ENCODE results near the gene C10orf90. TPM values are rescaled to one million over a fixed set of nuclear protein-coding genes. Genes with fewer than 3 reads are reported as not detected.

The C10orf90 gene
- total RNA-seq, 2 experiments from 2014 or later = not detected

GRCh38 chr10:126409821-126410220, 260.7 kb downstream of the C10orf90 start:
- H3K9me3 ChIP-seq (ENCODE audit: control insufficient read depth in 1 of 2, insufficient read depth in 1 of 2, low read length in 2 of 2) = peaks cover 0 to 3% of the 10 kb centered on the region in 2 experiments
- no peaks in the 10 kb centered on the region for H3K36me3 ChIP-seq (ENCODE audit: insufficient read depth, low read length)
- H3K4me1 ChIP-seq (ENCODE audit: insufficient read depth, low read length) = no peaks in the 10 kb centered on the region
- H3K27ac ChIP-seq (ENCODE audit: low read depth in 1 of 2, low read length in 2 of 2) = no peak overlapping the region
- H3K27me3 ChIP-seq (ENCODE audit: control insufficient read depth in 1 of 2, insufficient read depth in 2 of 2, low read length in 2 of 2) = no peaks in the 10 kb centered on the region
- no peak overlapping the region for H3K27ac Mint-ChIP-seq
- no peak overlapping the region for H3K4me3 Mint-ChIP-seq
- no peaks in the 10 kb centered on the region for H3K9me3 Mint-ChIP-seq
- no peak for TF ChIP-seq CTCF (IDR thresholded peaks at IDR 0.05)
- ChIA-PET POLR2A (no interaction called here), CTCF (no interaction called here)
- no peak for DNase-seq
- intact Hi-C loops (cut with DNase I, micrococcal nuclease) = no loop called here
- peaks cover 9% of the 10 kb centered on the region for H3K27me3 Mint-ChIP-seq
- no peak overlapping the region for H3K4me3 ChIP-seq (ENCODE audit: low read length)
- no peaks in the 10 kb centered on the region for H3K36me3 Mint-ChIP-seq (ENCODE audit: low read depth)
- ATAC-seq (ENCODE audit: poor library complexity) = no peak
- no peaks in the 10 kb centered on the region for H3K4me1 Mint-ChIP-seq (ENCODE audit: low read depth)

- Histone ChIP-seq H3K27ac (ENCODE audit: low read depth in 1 of 2, low read length in 2 of 2) (no peak overlapping the region), H3K9me3 (ENCODE audit: control insufficient read depth in 1 of 2, insufficient read depth in 1 of 2, low read length in 2 of 2) (peaks cover 0 to 3% of the 10 kb centered on the region in 2 experiments), H3K36me3 (ENCODE audit: insufficient read depth, low read length) (no peaks in the 10 kb centered on the region), H3K4me3 (ENCODE audit: low read length) (no peak overlapping the region), H3K27me3 (ENCODE audit: control insufficient read depth in 1 of 2, insufficient read depth in 2 of 2, low read length in 2 of 2) (no peaks in the 10 kb centered on the region), H3K4me1 (ENCODE audit: insufficient read depth, low read length) (no peaks in the 10 kb centered on the region)
- no peak overlapping the region for H3K4me3 Mint-ChIP-seq
- no peak for DNase-seq
- no peaks in the 10 kb centered on the region for H3K4me1 Mint-ChIP-seq (ENCODE audit: low read depth)
- H3K36me3 Mint-ChIP-seq (ENCODE audit: low read depth) = no peaks in the 10 kb centered on the region
- intact Hi-C loops (cut with DNase I, micrococcal nuclease) = no loop called here
- peaks cover 5% of the 10 kb centered on the region for H3K27me3 Mint-ChIP-seq
- ChIA-PET CTCF (no interaction called here), POLR2A (no interaction called here)
- ATAC-seq (ENCODE audit: poor library complexity) = no peak
- no peak for TF ChIP-seq CTCF (IDR thresholded peaks at IDR 0.05)
- no peaks in the 10 kb centered on the region for H3K9me3 Mint-ChIP-seq
- H3K27ac Mint-ChIP-seq = no peak overlapping the region
Measured at GRCh38 chr10:126408953-126409641, 261.4 kb downstream of the C10orf90 start.

- intact Hi-C loops (cut with DNase I, micrococcal nuclease) = no loop called here
- Mint-ChIP-seq H3K9me3 (no peaks in the 10 kb centered on the region), H3K4me1 (ENCODE audit: low read depth) (no peaks in the 10 kb centered on the region), H3K4me3 (no peak overlapping the region), H3K36me3 (ENCODE audit: low read depth) (no peaks in the 10 kb centered on the region), H3K27ac (no peak overlapping the region), H3K27me3 (peaks cover 5% of the 10 kb centered on the region)
- no peaks in the 10 kb centered on the region for H3K36me3 ChIP-seq (ENCODE audit: insufficient read depth, low read length)
- H3K9me3 ChIP-seq (ENCODE audit: control insufficient read depth in 1 of 2, insufficient read depth in 1 of 2, low read length in 2 of 2) = peaks cover 0 to 9% of the 10 kb centered on the region in 2 experiments
- no peak for TF ChIP-seq CTCF (IDR thresholded peaks at IDR 0.05)
- H3K4me3 ChIP-seq (ENCODE audit: low read length) = no peak overlapping the region
- DNase-seq (no peak), ATAC-seq (ENCODE audit: poor library complexity) (no peak)
- ChIA-PET CTCF (no interaction called here), POLR2A (no interaction called here)
- H3K4me1 ChIP-seq (ENCODE audit: insufficient read depth, low read length) = no peaks in the 10 kb centered on the region
- no peak overlapping the region for H3K27ac ChIP-seq (ENCODE audit: low read depth in 1 of 2, low read length in 2 of 2)
- no peaks in the 10 kb centered on the region for H3K27me3 ChIP-seq (ENCODE audit: control insufficient read depth in 1 of 2, insufficient read depth in 2 of 2, low read length in 2 of 2)
Measured at GRCh38 chr10:126407831-126408230, 262.7 kb downstream of the C10orf90 start.
